ENCODE measurements around the gene ZCCHC12. TPM values are rescaled to one million over a fixed set of nuclear protein-coding genes. Genes with fewer than 3 reads are reported as not detected.
A peak's percentile ranks its signal among the peaks of the same experiment; 100 is the strongest.

ZCCHC12 gene
- polyA plus RNA-seq, 1 of the 3 experiments (the other 2 are of a cell fraction) = 0.26 TPM

DNA sequence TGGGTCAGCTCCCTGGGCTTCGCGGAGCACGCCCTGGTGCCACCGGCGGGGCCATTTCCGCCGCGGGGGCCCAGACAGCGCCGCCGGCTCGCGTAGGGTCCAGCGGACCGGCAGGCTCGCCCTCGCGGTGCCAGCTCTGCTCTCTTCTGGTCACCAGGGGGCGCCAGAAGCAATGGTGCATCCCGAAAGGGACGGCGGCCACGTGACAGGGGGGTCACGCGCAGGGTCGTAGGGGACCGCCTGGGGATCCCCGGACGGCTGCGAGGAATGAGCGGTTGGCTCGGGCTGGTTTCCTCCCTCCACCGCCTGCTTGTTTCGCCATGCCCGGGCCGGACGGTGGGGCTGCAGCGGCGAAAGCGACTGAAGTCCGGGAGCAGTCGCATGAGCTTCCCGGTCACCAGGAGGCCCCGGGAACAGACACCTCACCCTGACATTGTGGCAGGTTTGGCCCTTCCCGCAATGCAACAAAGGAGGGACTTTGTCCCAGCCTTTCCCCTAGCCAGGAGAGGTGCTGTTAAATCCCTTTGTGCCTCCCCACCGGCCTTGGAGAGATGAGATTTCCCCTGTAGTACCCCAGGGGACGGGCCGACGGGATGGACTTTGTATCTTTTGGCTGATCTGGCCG lies 15.8 kb downstream of the ZCCHC12 start:
- H3K4me3 ChIP-seq (ENCODE audit: low read depth in 2 of 2, low read length in 1 of 2) = peak overlapping the region; percentile 46 to 55
- peaks cover 10% of the 10 kb centered on the region; the same call in 1 of the 2 replicates for H3K27me3 ChIP-seq (ENCODE audit: insufficient read depth)
- no peaks in the 10 kb centered on the region for H3K9me2 ChIP-seq
- H3K9ac ChIP-seq = no peak overlapping the region
- H3F3A ChIP-seq (replicated peaks; ENCODE audit: insufficient read depth) = peaks cover under 1% of the 10 kb centered on the region
- 45% methylated on average over 25 of the region's 50 CpGs for WGBS (ENCODE audit: low lambda C conversion rate)
- CTCF ChIA-PET = interaction anchor here (0.7 to 1.8 kb wide), 23 partner anchors 8 to 378 kb away, joined by 3 to 14 read pairs (median 3); partner anchors contain the start of gene IL13RA1
- H3K9me3 ChIP-seq = no peaks in the 10 kb centered on the region
- peak overlapping the region; percentile 73 for H3K4me2 ChIP-seq
- peak overlapping the region; percentile 76; the same call in 1 of the 2 replicates for H2AFZ ChIP-seq (ENCODE audit: low read depth)
- peaks cover 0 to 2% of the 10 kb centered on the region in 2 experiments; a peak in 1 of 4 replicates for H3K4me1 ChIP-seq (ENCODE audit: control insufficient read depth in 1 of 2, insufficient read depth in 2 of 2, low read depth in 1 of 2, low read length in 1 of 2)
- H3K27ac ChIP-seq (ENCODE audit: low read depth in 2 of 2, low read length in 1 of 2) = no peak overlapping the region
- H4K20me1 ChIP-seq (ENCODE audit: insufficient read depth) = no peaks in the 10 kb centered on the region
- DNase-seq = peak; percentile 90
- no peaks in the 10 kb centered on the region for H3K79me2 ChIP-seq (ENCODE audit: insufficient read depth)
- no peaks in the 10 kb centered on the region for H3K36me3 ChIP-seq (replicated peaks in 1 of 2; ENCODE audit: control insufficient read depth in 1 of 2, insufficient read depth in 2 of 2, low read length in 1 of 2)
- TF ChIP-seq GATA2 (CRISPR knock-in tag; IDR thresholded peaks at IDR 0.05) = peak; percentile 41; the same call in 1 of the 2 replicates
- TF ChIP-seq MXI1 (IDR thresholded peaks at IDR 0.05; ENCODE audit: low read depth, low read length) = no peak
- TF ChIP-seq, protein P1, sequence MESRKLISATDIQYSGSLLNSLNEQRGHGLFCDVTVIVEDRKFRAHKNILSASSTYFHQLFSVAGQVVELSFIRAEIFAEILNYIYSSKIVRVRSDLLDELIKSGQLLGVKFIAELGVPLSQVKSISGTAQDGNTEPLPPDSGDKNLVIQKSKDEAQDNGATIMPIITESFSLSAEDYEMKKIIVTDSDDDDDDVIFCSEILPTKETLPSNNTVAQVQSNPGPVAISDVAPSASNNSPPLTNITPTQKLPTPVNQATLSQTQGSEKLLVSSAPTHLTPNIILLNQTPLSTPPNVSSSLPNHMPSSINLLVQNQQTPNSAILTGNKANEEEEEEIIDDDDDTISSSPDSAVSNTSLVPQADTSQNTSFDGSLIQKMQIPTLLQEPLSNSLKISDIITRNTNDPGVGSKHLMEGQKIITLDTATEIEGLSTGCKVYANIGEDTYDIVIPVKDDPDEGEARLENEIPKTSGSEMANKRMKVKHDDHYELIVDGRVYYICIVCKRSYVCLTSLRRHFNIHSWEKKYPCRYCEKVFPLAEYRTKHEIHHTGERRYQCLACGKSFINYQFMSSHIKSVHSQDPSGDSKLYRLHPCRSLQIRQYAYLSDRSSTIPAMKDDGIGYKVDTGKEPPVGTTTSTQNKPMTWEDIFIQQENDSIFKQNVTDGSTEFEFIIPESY (IDR thresholded peaks at IDR 0.05; ENCODE audit: borderline replicate concordance, low read depth) = no peak
- TF ChIP-seq, protein P2, sequence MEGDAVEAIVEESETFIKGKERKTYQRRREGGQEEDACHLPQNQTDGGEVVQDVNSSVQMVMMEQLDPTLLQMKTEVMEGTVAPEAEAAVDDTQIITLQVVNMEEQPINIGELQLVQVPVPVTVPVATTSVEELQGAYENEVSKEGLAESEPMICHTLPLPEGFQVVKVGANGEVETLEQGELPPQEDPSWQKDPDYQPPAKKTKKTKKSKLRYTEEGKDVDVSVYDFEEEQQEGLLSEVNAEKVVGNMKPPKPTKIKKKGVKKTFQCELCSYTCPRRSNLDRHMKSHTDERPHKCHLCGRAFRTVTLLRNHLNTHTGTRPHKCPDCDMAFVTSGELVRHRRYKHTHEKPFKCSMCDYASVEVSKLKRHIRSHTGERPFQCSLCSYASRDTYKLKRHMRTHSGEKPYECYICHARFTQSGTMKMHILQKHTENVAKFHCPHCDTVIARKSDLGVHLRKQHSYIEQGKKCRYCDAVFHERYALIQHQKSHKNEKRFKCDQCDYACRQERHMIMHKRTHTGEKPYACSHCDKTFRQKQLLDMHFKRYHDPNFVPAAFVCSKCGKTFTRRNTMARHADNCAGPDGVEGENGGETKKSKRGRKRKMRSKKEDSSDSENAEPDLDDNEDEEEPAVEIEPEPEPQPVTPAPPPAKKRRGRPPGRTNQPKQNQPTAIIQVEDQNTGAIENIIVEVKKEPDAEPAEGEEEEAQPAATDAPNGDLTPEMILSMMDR (IDR thresholded peaks at IDR 0.05) = peak; percentile 66
- TF ChIP-seq, protein P3, sequence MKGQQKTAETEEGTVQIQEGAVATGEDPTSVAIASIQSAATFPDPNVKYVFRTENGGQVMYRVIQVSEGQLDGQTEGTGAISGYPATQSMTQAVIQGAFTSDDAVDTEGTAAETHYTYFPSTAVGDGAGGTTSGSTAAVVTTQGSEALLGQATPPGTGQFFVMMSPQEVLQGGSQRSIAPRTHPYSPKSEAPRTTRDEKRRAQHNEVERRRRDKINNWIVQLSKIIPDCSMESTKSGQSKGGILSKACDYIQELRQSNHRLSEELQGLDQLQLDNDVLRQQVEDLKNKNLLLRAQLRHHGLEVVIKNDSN (IDR thresholded peaks at IDR 0.05; ENCODE audit: borderline replicate concordance, low read depth) = peak; percentile 91
- no peak for TF ChIP-seq RXRA (IDR thresholded peaks at IDR 0.05; ENCODE audit: borderline replicate concordance, low read depth)
- no peak for TF ChIP-seq RCOR1 (IDR thresholded peaks at IDR 0.05; ENCODE audit: low read length)
- TF ChIP-seq CHD2 (IDR thresholded peaks at IDR 0.05; ENCODE audit: low read length, partially characterized antibody) = no peak
- TF ChIP-seq, protein P4, sequence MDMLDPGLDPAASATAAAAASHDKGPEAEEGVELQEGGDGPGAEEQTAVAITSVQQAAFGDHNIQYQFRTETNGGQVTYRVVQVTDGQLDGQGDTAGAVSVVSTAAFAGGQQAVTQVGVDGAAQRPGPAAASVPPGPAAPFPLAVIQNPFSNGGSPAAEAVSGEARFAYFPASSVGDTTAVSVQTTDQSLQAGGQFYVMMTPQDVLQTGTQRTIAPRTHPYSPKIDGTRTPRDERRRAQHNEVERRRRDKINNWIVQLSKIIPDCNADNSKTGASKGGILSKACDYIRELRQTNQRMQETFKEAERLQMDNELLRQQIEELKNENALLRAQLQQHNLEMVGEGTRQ (IDR thresholded peaks at IDR 0.05; ENCODE audit: borderline replicate concordance, low read depth, low read length) = peak; percentile 68
- POLR2A ChIA-PET = interaction anchor here (1.3 kb wide), 1 partner anchor 15 kb away, joined by 4 read pairs; the partner anchor contains the start of gene ZCCHC12

Data from SK-N-SH (cell line).